Effector memory CD8-positive, alpha-beta T cell (primary cell): Measurements from ENCODE around the gene LMAN2.
"Not testable (repeated sequence)": the region's sequence is repeated elsewhere in the genome, so short reads cannot be mapped to it uniquely, and the experiment has no call there.

Experiments
- ATAC-seq: fragments of 150-1000 bp; cut with Tn5 transposase; replicated peaks from 2 replicates; pipeline ENCODE4 v1.10.0; 2021; ENCODE audit warnings: mild to moderate bottlenecking, moderate library complexity
- DNase-seq, 3 experiments: peaks; one replicate each; pipeline ENCODE4 v3.0.0; 2021
- H3K27ac Mint-ChIP-seq, 2 donors: one replicate each; pipeline ENCODE4 v1.8.0; 2022; ENCODE audit warnings: mild to moderate bottlenecking in 2 of 2, mixed read lengths in 2 of 2, moderate library complexity in 2 of 2
- H3K27me3 Mint-ChIP-seq, 2 donors: one replicate each; pipeline ENCODE4 v1.8.0; 2022; ENCODE audit warnings: mixed read lengths in 2 of 2
- H3K36me3 Mint-ChIP-seq: one replicate; pipeline ENCODE4 v1.8.0; 2022; ENCODE audit warnings: mild to moderate bottlenecking, moderate library complexity, mixed read lengths; ENCODE audit not compliant: insufficient read depth
- H3K4me1 Mint-ChIP-seq, 2 donors: one replicate each; pipeline ENCODE4 v1.8.0; 2022; ENCODE audit warnings: low read depth in 2 of 2, mixed read lengths in 2 of 2
- H3K4me3 Mint-ChIP-seq, 2 donors: one replicate each; pipeline ENCODE4 v1.8.0; 2022; ENCODE audit warnings: mild to moderate bottlenecking in 2 of 2, mixed read lengths in 2 of 2, moderate library complexity in 2 of 2
- H3K9me3 Mint-ChIP-seq, 2 donors: one replicate each; pipeline ENCODE4 v1.8.0; 2022; ENCODE audit warnings: mixed read lengths in 2 of 2

The LMAN2 gene

GRCh38 chr5:177311723-177312648 lies 39.5 kb downstream of the LMAN2 start, which contains the start of gene MXD3:
MXD3 (minus strand) TSS chr5:177311898; CDS start chr5:177311830, 68 bp downstream.
- H3K4me3 Mint-ChIP-seq: peak within 1 kb of the TSS; percentile 82 to 83
- H3K27me3 Mint-ChIP-seq: no peaks in the 10 kb centered on the region
- peaks cover 28 to 32% of the 10 kb centered on the region in 2 donors for H3K4me1 Mint-ChIP-seq
- DNase-seq (peak; percentile 87 to 94 (median 92)), ATAC-seq (peak; percentile 89)
- H3K27ac Mint-ChIP-seq: peak within 1 kb of the TSS; percentile 46 to 65
- no peaks in the 10 kb centered on the region for H3K9me3 Mint-ChIP-seq
- peaks cover 17% of the 10 kb centered on the region for H3K36me3 Mint-ChIP-seq

GRCh38 chr5:177311392-177311722 lies 40.1 kb downstream of the LMAN2 start:
- no peak for ATAC-seq
- Mint-ChIP-seq H3K9me3 (no peaks in the 10 kb centered on the region), H3K4me1 (peaks cover 28 to 35% of the 10 kb centered on the region in 2 donors), H3K27me3 (no peaks in the 10 kb centered on the region), H3K36me3 (peaks cover 22% of the 10 kb centered on the region), H3K4me3 (peak overlapping the region; percentile 82 to 83), H3K27ac (no peak overlapping the region)
- DNase-seq: no peak

GRCh38 chr5:177310757-177311391 lies 40.6 kb downstream of the LMAN2 start:
- ATAC-seq (no peak), DNase-seq (no peak)
- Mint-ChIP-seq H3K36me3 (peaks cover 27% of the 10 kb centered on the region), H3K4me3 (peak overlapping the region; percentile 82 to 83), H3K4me1 (peaks cover 32 to 39% of the 10 kb centered on the region in 2 donors), H3K27me3 (no peaks in the 10 kb centered on the region), H3K9me3 (no peaks in the 10 kb centered on the region), H3K27ac (peak overlapping the region; percentile 30 to 32)

GRCh38 chr5:177310332-177310731 lies 41.1 kb downstream of the LMAN2 start:
- DNase-seq (no peak), ATAC-seq (no peak)
- Mint-ChIP-seq H3K4me3 (peak overlapping the region; percentile 82 to 83), H3K27me3 (no peaks in the 10 kb centered on the region), H3K36me3 (peaks cover 31% of the 10 kb centered on the region), H3K27ac (peak overlapping the region in 1 of 2 donors; percentile 75), H3K9me3 (no peaks in the 10 kb centered on the region), H3K4me1 (peaks cover 36 to 43% of the 10 kb centered on the region in 2 donors)

- DNase-seq (peak; percentile 64 to 68 (median 66)), ATAC-seq (peak; percentile 26)
- peaks cover 37% of the 10 kb centered on the region for H3K36me3 Mint-ChIP-seq
- H3K27me3 Mint-ChIP-seq: no peaks in the 10 kb centered on the region
- H3K4me1 Mint-ChIP-seq: peaks cover 42 to 51% of the 10 kb centered on the region in 2 donors
- H3K9me3 Mint-ChIP-seq: no peaks in the 10 kb centered on the region
- H3K27ac Mint-ChIP-seq: peak overlapping the region in 1 of 2 donors; percentile 75
- peak overlapping the region; percentile 49 to 83 for H3K4me3 Mint-ChIP-seq
These were observed 41.9 kb downstream of the LMAN2 start for GRCh38 chr5:177309351-177310191.

GRCh38 chr5:177308740-177309139 lies 42.7 kb downstream of the LMAN2 start:
- Mint-ChIP-seq H3K4me1 (peaks cover 50 to 59% of the 10 kb centered on the region in 2 donors), H3K27ac (peak overlapping the region in 1 of 2 donors; percentile 75), H3K27me3 (no peaks in the 10 kb centered on the region), H3K4me3 (peak overlapping the region; percentile 25 to 83), H3K36me3 (peaks cover 45% of the 10 kb centered on the region), H3K9me3 (no peaks in the 10 kb centered on the region)
- ATAC-seq: no peak
- no peak for DNase-seq

GRCh38 chr5:177307544-177308363 lies 43.7 kb downstream of the LMAN2 start:
- H3K9me3 Mint-ChIP-seq: no peaks in the 10 kb centered on the region
- H3K27ac Mint-ChIP-seq: peak overlapping the region in 1 of 2 donors; percentile 20
- H3K4me3 Mint-ChIP-seq: peak overlapping the region; percentile 13 to 34
- no peaks in the 10 kb centered on the region for H3K27me3 Mint-ChIP-seq
- peaks cover 53% of the 10 kb centered on the region for H3K36me3 Mint-ChIP-seq
- DNase-seq (no peak), ATAC-seq (no peak)
- H3K4me1 Mint-ChIP-seq: peaks cover 48 to 59% of the 10 kb centered on the region in 2 donors

- Mint-ChIP-seq H3K36me3 (peaks cover 62% of the 10 kb centered on the region), H3K27ac (peak overlapping the region in 1 of 2 donors; percentile 72), H3K4me3 (peak overlapping the region in 1 of 2 donors; percentile 37), H3K27me3 (no peaks in the 10 kb centered on the region), H3K4me1 (peaks cover 52 to 61% of the 10 kb centered on the region in 2 donors), H3K9me3 (no peaks in the 10 kb centered on the region)
- ATAC-seq: no peak
- no peak for DNase-seq
These were observed 44.6 kb downstream of the LMAN2 start for GRCh38 chr5:177306674-177307543.

- not testable (repeated sequence) for ATAC-seq, H3K9me3 Mint-ChIP-seq, H3K27me3 Mint-ChIP-seq, DNase-seq
- peak overlapping the region; percentile 72 to 97 for H3K27ac Mint-ChIP-seq
- peaks cover 57 to 63% of the 10 kb centered on the region in 2 donors for H3K4me1 Mint-ChIP-seq
- H3K36me3 Mint-ChIP-seq: peaks cover 66% of the 10 kb centered on the region
- H3K4me3 Mint-ChIP-seq: peak overlapping the region; percentile 92 to 94
These were observed 45.3 kb downstream of the LMAN2 start for GRCh38 chr5:177306103-177306640.

GRCh38 chr5:177304392-177305119 lies 46.9 kb downstream of the LMAN2 start:
- Mint-ChIP-seq H3K27me3 (no peaks in the 10 kb centered on the region), H3K27ac (peak overlapping the region; percentile 92 to 97), H3K4me3 (peak overlapping the region; percentile 92 to 94), H3K9me3 (no peaks in the 10 kb centered on the region), H3K36me3 (peaks cover 67% of the 10 kb centered on the region), H3K4me1 (peaks cover 62 to 64% of the 10 kb centered on the region in 2 donors)
- DNase-seq (no peak), ATAC-seq (no peak)

GRCh38 chr5:177303925-177304391 lies 47.5 kb downstream of the LMAN2 start:
- DNase-seq (no peak), ATAC-seq (peak; percentile 2)
- peak overlapping the region; percentile 92 to 94 for H3K4me3 Mint-ChIP-seq
- no peaks in the 10 kb centered on the region for H3K9me3 Mint-ChIP-seq
- peaks cover 63% of the 10 kb centered on the region in 2 donors for H3K4me1 Mint-ChIP-seq
- peak overlapping the region; percentile 92 to 97 for H3K27ac Mint-ChIP-seq
- peaks cover 68% of the 10 kb centered on the region for H3K36me3 Mint-ChIP-seq
- H3K27me3 Mint-ChIP-seq: no peaks in the 10 kb centered on the region
